DMS53 treated with DMSO at 0.1 percent for 48 hours (cell line): ENCODE measurements around the gene LRFN2.

Experiments used
- DNase-seq: peaks from one replicate; lab custom pipeline; 2025; ENCODE audit not compliant: unreplicated experiment; lab: John Stamatoyannopoulos, UW

Gene LRFN2

GRCh38 chr6:40586369-40587201 lies 579 bp downstream of the LRFN2 start:
- DNase-seq = peak; percentile 22

- peak; percentile 55 for DNase-seq
These were observed 1.4 kb downstream of the LRFN2 start for GRCh38 chr6:40585651-40586269.

- DNase-seq = no peak
These were observed 1.9 kb downstream of the LRFN2 start for GRCh38 chr6:40585223-40585622.

GRCh38 chr6:40584741-40585140 lies 2.4 kb downstream of the LRFN2 start:
- DNase-seq = no peak

- peak; percentile 3 for DNase-seq
These were observed 3.5 kb downstream of the LRFN2 start for GRCh38 chr6:40583709-40584108.

GRCh38 chr6:40582892-40583291 lies 4.3 kb downstream of the LRFN2 start:
- DNase-seq = no peak

- DNase-seq = no peak
These were observed 8.1 kb downstream of the LRFN2 start for GRCh38 chr6:40579101-40579500.

- DNase-seq = no peak
These were observed 9.5 kb downstream of the LRFN2 start for GRCh38 chr6:40577672-40578071.

GRCh38 chr6:40573221-40573620 lies 13.9 kb downstream of the LRFN2 start:
- DNase-seq = no peak

GRCh38 chr6:40569162-40569910 lies 17.8 kb downstream of the LRFN2 start:
- no peak for DNase-seq

- DNase-seq = no peak
These were observed 19.0 kb downstream of the LRFN2 start for GRCh38 chr6:40568062-40568708.

- DNase-seq = no peak
These were observed 24.1 kb downstream of the LRFN2 start for GRCh38 chr6:40563111-40563510.

- DNase-seq = no peak
These were observed 28.1 kb downstream of the LRFN2 start for GRCh38 chr6:40559056-40559455.

GRCh38 chr6:40558102-40558501 lies 29.1 kb downstream of the LRFN2 start:
- DNase-seq = no peak

GRCh38 chr6:40556881-40557280 lies 30.3 kb downstream of the LRFN2 start:
- DNase-seq = no peak

- no peak for DNase-seq
These were observed 31.1 kb downstream of the LRFN2 start for GRCh38 chr6:40556023-40556422.

GRCh38 chr6:40555092-40555491 lies 32.1 kb downstream of the LRFN2 start:
- DNase-seq = no peak

GRCh38 chr6:40552941-40553340 lies 34.2 kb downstream of the LRFN2 start:
- no peak for DNase-seq

- no peak for DNase-seq
These were observed 35.1 kb downstream of the LRFN2 start for GRCh38 chr6:40551966-40552505.

- DNase-seq = peak; percentile 25
These were observed 36.7 kb downstream of the LRFN2 start for GRCh38 chr6:40550202-40551101.
